GM21576 (cell line): Measurements from ENCODE around the gene NPR1.
"Not testable (repeated sequence)": the region's sequence is repeated elsewhere in the genome, so short reads cannot be mapped to it uniquely, and the experiment has no call there.

Source experiments
- ATAC-seq: cut with Tn5 transposase; IDR thresholded peaks from one replicate; pipeline ENCODE4 v1.9.1; 2021; ENCODE audit warnings: mild to moderate bottlenecking, moderate library complexity; ENCODE audit not compliant: unreplicated experiment

NPR1 gene

GRCh38 chr1:153716211-153716610 is 37.7 kb downstream of the NPR1 start:
- ATAC-seq, result not testable (repeated sequence)

DNA sequence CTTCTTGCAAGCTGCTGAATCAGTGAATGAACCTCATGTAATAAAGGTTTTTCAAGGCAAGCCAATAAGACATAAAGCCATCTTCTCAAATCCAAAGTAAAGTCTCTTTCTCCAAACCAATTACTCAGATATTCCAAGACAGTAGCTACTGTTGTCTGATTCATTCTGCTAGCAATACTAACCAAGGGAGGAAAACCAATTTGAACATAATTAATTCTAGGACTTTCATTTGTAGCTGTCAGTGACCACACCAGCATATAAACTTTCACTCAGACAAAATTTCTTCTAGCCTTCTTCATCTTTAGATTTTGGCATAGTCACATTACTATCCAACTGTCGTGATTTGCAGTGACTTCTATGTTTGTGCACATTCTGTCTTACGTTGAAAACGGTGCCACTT is 38.8 kb downstream of the NPR1 start:
- ATAC-seq, result no peak

GRCh38 chr1:153723687-153724086 is 45.2 kb downstream of the NPR1 start:
- no peak for ATAC-seq

DNA sequence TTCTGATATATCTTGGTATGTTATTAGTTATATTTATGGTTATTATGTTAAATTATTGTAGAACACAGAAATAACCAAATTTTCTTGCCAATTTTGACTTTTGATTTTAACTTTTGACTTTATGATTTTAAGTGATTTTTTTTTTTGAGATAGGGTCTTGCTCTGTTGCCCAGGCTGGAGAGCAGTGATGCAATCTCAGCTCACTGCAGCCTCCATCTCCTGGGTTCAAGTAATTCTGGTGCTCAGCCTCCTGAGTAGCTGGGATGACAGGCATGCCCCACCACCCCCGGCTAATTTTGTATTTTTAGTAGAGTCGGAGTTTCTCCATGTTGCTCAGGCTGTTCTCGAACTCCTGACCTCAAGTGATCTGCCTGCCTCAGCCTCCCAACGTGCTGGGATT is 46.1 kb downstream of the NPR1 start:
- not testable (repeated sequence) for ATAC-seq

GRCh38 chr1:153727463-153728304 is 49.2 kb downstream of the NPR1 start, which contains the start of gene INTS3:
Gene INTS3, plus strand, starts transcription at chr1:153728050. Its CDS starts 585 bp downstream, at chr1:153728635.
- peak; percentile 95 for ATAC-seq

GRCh38 chr1:153728305-153729066 is 50.0 kb downstream of the NPR1 start:
- no peak for ATAC-seq

DNA sequence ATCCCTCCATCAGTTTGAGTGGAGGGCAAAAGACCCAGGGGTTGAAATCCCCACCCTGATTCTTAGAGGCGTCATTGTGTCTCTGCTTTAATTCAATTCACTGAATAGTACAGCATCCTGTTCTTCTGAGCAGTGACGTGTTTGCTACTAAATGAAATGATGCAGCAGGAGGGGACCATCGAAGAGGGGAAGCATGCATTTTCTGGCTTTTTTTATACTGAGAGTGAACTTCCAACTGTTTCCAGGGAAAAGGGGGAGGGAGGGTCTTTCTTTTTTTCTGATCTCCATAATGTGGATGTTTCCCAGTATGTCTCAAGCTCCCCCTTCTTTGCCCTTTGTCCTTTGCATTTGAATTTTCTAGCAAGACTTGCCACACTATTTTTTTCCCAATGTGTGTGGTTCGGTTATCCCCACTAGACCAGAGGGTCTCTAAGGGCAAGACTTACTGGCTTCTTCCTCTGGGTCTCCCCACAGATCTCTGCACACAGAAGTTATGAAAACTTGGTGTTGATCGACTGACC is 52.0 kb downstream of the NPR1 start:
- ATAC-seq, result no peak

DNA sequence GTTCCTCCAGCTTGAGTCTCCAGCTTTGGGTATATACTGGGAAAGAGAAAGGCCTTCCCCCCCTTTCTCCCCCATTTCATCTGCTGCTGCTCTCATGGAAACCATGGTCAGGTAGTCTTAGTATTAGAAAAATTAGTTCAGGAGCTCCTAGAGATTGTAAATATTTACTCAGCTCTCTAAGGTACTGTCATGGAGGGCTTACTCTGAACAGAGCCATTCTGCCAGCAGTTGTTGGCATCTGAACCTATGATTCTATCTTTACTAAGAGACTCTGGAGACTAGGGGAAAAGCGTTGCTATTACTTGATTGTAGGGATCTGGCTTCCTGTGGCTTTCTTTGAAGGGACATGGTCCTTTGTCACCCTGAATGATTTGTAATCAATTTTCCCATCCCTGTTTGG is 55.5 kb downstream of the NPR1 start:
- no peak for ATAC-seq

GRCh38 chr1:153734396-153735089 is 56.1 kb downstream of the NPR1 start:
- ATAC-seq, result no peak

DNA sequence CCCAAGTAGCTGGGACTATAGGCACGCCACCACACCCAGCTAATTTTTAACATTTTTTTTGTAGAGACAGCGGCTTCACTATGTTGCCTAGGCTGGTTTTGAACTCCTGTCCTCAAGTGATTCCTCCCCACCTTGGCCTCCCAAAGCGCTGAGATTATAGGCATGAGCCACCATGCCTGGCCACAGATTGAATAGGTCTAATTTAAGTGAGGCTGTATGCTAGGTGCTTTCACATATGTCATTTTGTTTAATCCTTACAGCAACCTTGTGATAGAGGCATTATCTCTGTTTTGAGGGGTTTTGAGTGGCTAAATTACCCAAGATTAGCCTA is 56.6 kb downstream of the NPR1 start:
- no peak for ATAC-seq

DNA sequence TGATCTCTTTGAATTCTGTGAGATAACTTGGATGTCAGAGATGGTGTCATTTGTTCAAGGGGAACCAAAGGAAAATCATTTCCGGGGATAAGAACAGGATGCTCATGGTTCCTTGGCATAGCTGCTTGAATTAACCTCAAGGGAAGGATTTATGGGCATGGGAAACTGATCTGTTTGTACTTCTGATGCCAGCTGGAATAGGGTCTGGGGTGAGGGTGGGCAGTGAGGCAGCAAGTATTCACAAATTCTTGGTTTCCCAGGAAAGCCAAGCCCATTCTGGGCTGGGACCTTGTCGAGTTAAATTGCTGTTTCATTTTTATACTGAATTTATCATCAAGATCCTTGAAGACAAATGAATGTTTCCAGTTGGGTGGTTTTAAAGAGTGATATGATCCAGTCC is 63.5 kb downstream of the NPR1 start:
- no peak for ATAC-seq

- peak; percentile 58 for ATAC-seq
These were observed 64.1 kb downstream of the NPR1 start for GRCh38 chr1:153742411-153743142.
